ACC112 (cell line): Measurements from ENCODE around the gene L3MBTL2.
"Not testable (repeated sequence)": the region's sequence is repeated elsewhere in the genome, so short reads cannot be mapped to it uniquely, and the experiment has no call there.

Source experiments
- H2AFZ ChIP-seq: fragments of 200-600 bp; sonication (generic); one replicate; pipeline ENCODE4 v1.6.0; 2017; ENCODE audit warnings: antibody characterized with exemption, low read length; ENCODE audit not compliant: unreplicated experiment
- H3K27ac ChIP-seq: fragments of 200-600 bp; sonication (generic); 2 replicates; pipeline ENCODE4 v1.5.1; 2014; ENCODE audit warnings: low read depth, mild to moderate bottlenecking, antibody characterized with exemption, low read length, moderate library complexity
- H3K27me3 ChIP-seq: fragments of 200-600 bp; sonication (generic); 2 replicates; pipeline ENCODE4 v1.6.1; 2014; ENCODE audit warnings: mild to moderate bottlenecking, antibody characterized with exemption, low read length, moderate library complexity, mixed read lengths; ENCODE audit not compliant: insufficient read depth
- H3K36me3 ChIP-seq: fragments of 200-600 bp; sonication (generic); 2 replicates; pipeline ENCODE4 v1.6.1; 2016; ENCODE audit warnings: mild to moderate bottlenecking, antibody characterized with exemption, low read length, moderate library complexity, mixed read lengths; ENCODE audit not compliant: insufficient read depth
- H3K4me1 ChIP-seq: fragments of 200-600 bp; sonication (generic); one replicate; pipeline ENCODE4 v1.6.1; 2016; ENCODE audit warnings: low read length, mixed read lengths; ENCODE audit not compliant: insufficient read depth, unreplicated experiment, control insufficient read depth
- H3K4me3 ChIP-seq: fragments of 200-600 bp; sonication (generic); 2 replicates; pipeline ENCODE4 v1.5.1; 2014; ENCODE audit warnings: mild to moderate bottlenecking, low read depth, low read length
- H3K79me2 ChIP-seq: fragments of 200-600 bp; sonication (generic); one replicate; pipeline ENCODE4 v1.6.0; 2016; ENCODE audit warnings: low read length; ENCODE audit not compliant: control insufficient read depth, unreplicated experiment, insufficient read depth

L3MBTL2 gene

DNA sequence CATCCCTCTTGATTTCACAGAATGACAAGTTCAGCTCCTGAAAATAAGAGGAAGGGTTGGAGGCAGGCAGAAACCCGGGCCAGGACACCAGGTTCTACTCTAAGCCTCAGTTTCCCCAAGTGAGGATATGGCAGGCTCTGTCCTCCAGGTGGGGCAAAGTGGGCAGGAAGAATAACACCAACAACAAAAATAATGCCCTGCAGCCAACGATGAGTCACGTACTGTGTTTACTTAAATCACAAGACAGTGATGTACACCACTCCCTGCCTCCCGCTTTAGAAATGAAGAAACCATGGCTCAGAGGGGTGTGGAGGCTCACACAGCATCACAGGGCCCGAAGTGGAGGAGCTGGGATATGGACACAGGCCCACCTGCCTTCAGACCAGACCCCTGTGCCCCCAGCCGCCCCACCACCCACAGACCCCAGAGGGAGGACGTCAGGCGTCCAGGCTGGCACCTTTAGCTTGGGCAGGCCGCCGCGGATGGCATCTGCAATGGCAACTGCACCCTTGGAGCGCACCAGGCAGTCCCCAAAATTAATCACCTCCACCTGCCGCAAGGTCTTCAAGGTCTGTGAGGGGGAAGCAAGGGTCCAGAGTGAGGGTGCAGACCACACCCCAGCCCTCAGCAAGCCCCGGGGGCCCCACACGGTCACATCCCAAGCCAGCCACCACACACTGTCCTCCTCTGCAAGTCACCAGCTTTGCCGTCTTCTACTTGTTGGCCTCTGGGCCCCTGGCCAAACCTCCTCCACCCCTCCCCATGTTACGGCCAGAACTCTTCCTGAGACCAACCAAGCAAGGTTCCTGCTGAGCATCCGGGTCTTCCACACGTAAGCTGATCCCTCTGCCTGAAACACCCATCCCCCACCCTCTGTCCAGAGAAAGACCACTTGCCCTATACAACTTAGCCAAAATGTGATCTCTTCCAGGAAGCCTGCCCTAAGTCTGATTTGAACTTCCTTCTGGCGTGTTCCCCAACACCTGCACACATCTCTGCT, 51.4 kb downstream of the L3MBTL2 start:
- H3K36me3 ChIP-seq: 0 out of 2 replicates have a peak, but pooled peaks cover 7% of the 10 kb centered on the region
- H3K27me3 ChIP-seq: no peaks in the 10 kb centered on the region
- H3K4me3 ChIP-seq: no peak overlapping the region
- H2AFZ ChIP-seq: no peak overlapping the region
- H3K79me2 ChIP-seq: peaks cover 3% of the 10 kb centered on the region
- peaks cover 14% of the 10 kb centered on the region for H3K4me1 ChIP-seq
- H3K27ac ChIP-seq: peak overlapping the region; percentile 45; the same call in 1 of the 2 replicates

GRCh38 chr22:41257696-41258095, 52.6 kb downstream of the L3MBTL2 start:
- Histone ChIP-seq H3K36me3 (0 out of 2 replicates have a peak, but pooled peaks cover 8% of the 10 kb centered on the region), H3K27me3 (no peaks in the 10 kb centered on the region), H3K27ac (no peak overlapping the region), H3K4me3 (no peak overlapping the region), H3K79me2 (peaks cover 3% of the 10 kb centered on the region), H3K4me1 (peaks cover 14% of the 10 kb centered on the region), H2AFZ (no peak overlapping the region)

- H3K79me2 ChIP-seq, H3K27me3 ChIP-seq, H3K4me3 ChIP-seq, H2AFZ ChIP-seq, H3K27ac ChIP-seq, H3K36me3 ChIP-seq: not testable (repeated sequence)
- peaks cover 14% of the 10 kb centered on the region for H3K4me1 ChIP-seq
Observed at GRCh38 chr22:41259756-41260155, 54.6 kb downstream of the L3MBTL2 start.

DNA sequence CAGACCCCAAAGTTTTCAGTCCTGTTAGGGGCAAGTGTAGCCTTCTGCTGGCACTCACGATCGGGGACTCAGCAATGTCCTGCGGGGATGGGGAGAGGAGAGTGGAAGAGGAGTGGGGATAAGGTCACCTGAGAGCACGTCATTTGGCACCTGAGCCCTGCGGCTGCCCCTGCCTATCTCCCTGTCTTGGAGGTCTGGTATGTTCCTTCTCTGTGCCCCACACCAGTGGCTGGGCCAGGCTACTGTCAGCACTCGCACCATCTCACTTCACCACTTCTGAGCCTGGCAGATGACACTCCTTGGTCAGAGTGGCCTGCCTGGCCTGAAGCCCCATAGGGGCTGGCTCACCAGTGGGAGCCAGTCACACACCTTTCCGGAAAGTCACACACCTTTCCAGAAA, 55.8 kb downstream of the L3MBTL2 start:
- Histone ChIP-seq H3K4me1 (peaks cover 14% of the 10 kb centered on the region), H2AFZ (no peak overlapping the region), H3K4me3 (no peak overlapping the region), H3K27me3 (no peaks in the 10 kb centered on the region), H3K36me3 (0 out of 2 replicates have a peak, but pooled peaks cover 8% of the 10 kb centered on the region), H3K79me2 (peaks cover 3% of the 10 kb centered on the region), H3K27ac (no peak overlapping the region)

DNA sequence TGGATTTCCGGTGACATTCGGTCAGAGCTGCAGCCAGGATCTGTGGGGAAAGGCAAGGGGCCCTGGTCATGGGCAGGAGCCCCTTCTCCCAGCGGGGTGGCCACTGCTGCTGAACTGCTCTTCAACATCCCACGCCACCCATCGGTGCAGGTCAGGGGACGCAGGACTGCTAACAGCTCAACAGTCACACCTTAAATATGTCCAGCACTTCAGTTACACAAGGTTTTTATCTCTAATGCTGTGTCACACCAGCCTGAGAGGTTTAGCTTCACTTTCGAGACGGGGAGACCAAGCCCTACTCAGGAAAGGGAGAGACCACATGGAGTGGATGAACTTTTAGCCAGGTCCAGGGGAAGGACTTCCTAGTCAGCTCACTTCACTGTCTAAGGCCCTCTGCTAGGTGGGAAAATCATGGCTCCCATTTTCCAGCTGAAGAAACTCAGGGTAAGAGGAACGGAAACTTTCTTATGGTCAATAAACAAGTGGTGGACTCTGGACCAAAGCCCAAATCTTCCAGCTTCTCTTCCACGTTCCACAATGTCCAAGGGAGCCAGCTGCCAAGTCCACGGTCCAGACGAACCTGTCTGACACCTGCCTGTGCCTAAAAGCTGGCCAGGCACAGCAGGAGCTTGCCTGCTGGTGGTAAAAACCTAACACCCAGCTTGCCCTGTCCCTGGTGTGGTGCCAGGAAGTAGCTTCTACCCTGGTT, 56.6 kb downstream of the L3MBTL2 start:
- Histone ChIP-seq H3K4me1 (peaks cover 10% of the 10 kb centered on the region), H2AFZ (no peak overlapping the region), H3K27me3 (no peaks in the 10 kb centered on the region), H3K36me3 (0 out of 2 replicates have a peak, but pooled peaks cover 8% of the 10 kb centered on the region), H3K79me2 (peaks cover 3% of the 10 kb centered on the region), H3K4me3 (no peak overlapping the region), H3K27ac (no peak overlapping the region)

DNA sequence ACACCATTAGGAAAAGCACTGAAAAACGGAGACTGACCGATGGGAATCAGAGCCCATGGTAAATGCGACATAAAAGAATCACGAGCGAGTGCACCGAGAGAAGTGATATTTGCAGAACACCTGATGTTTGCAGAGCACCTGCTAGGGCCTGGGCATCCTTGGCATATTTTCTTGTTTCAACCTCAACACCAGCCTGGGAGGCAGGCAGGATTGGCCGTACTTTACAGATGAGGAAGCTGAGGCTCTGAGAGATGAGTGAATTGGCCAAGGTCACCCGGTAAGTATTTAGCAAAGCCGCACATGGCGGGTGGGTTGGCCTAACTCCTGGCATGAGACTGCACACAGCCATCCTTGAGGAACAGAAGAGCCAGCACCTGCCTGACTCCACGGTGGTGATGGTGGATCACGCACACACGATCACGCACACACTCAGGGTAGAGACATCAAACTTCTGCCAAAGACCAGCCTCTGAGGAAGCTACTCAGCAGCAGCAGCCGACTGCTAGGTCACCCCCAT, 57.2 kb downstream of the L3MBTL2 start:
- H3K4me1 ChIP-seq: peaks cover 4% of the 10 kb centered on the region
- H2AFZ ChIP-seq: no peak overlapping the region
- H3K27ac ChIP-seq: no peak overlapping the region
- no peaks in the 10 kb centered on the region for H3K27me3 ChIP-seq
- H3K36me3 ChIP-seq: peaks cover 9% of the 10 kb centered on the region; the same call in 1 of the 2 replicates
- H3K79me2 ChIP-seq: no peaks in the 10 kb centered on the region
- H3K4me3 ChIP-seq: no peak overlapping the region

DNA sequence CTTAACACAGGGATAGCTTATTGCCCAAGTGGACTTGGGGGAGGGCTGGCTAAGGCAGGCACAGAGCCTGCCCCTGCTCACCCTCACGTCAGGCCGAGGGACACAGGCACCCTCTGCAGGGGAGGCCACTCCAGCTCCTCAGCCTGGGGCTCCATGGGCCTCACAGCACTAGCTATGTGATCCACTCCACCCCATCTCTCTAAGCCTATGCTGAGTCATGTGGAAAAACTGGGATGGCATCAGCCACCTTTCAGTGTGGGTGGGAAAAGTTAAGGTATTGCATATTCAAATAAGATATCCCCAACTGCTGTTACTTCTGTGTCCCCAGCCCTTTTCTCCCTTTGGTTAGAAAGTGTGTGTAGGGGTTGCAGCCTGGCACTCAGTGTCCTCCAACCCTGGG, 58.6 kb downstream of the L3MBTL2 start:
- Histone ChIP-seq H3K36me3 (peaks cover 14% of the 10 kb centered on the region; the same call in 1 of the 2 replicates), H3K27ac (no peak overlapping the region), H3K4me3 (no peak overlapping the region), H3K4me1 (no peaks in the 10 kb centered on the region), H3K79me2 (no peaks in the 10 kb centered on the region), H3K27me3 (no peaks in the 10 kb centered on the region), H2AFZ (no peak overlapping the region)

- H3K27me3 ChIP-seq: no peaks in the 10 kb centered on the region
- no peaks in the 10 kb centered on the region for H3K4me1 ChIP-seq
- H2AFZ ChIP-seq: no peak overlapping the region
- peaks cover 17% of the 10 kb centered on the region; the same call in 1 of the 2 replicates for H3K36me3 ChIP-seq
- no peaks in the 10 kb centered on the region for H3K79me2 ChIP-seq
- H3K4me3 ChIP-seq: no peak overlapping the region
- H3K27ac ChIP-seq: no peak overlapping the region
Observed at GRCh38 chr22:41264408-41264941, 59.4 kb downstream of the L3MBTL2 start.

- no peaks in the 10 kb centered on the region for H3K27me3 ChIP-seq
- H3K27ac ChIP-seq: no peak overlapping the region
- no peaks in the 10 kb centered on the region for H3K79me2 ChIP-seq
- no peak overlapping the region for H2AFZ ChIP-seq
- peaks cover 9% of the 10 kb centered on the region; the same call in 1 of the 2 replicates for H3K36me3 ChIP-seq
- no peak overlapping the region for H3K4me3 ChIP-seq
- H3K4me1 ChIP-seq: no peaks in the 10 kb centered on the region
Observed at GRCh38 chr22:41267958-41268357, 62.8 kb downstream of the L3MBTL2 start.

DNA sequence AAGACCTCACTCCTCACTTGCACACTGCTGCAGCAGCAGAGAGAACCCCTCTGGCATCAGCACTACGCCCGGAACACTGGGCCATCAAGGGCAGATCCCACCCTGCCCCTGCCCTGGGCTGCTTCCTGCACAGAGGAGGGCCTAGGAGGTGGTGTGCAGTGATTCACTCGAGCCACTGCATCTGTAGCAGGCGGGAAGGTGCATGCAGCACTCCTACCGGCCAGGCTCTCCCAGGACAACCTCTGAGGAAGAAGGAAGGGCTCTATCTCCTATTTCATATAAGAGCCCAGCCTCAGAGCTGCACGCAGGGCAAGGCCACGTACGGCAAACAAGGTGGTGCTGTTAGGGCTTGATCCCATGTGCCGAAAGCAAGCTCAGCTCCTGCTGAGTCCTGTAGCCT, 66.7 kb downstream of the L3MBTL2 start:
- Histone ChIP-seq H3K79me2 (no peaks in the 10 kb centered on the region), H3K27me3 (no peaks in the 10 kb centered on the region), H3K36me3 (peaks cover 13% of the 10 kb centered on the region), H2AFZ (no peak overlapping the region), H3K4me3 (no peak overlapping the region), H3K27ac (no peak overlapping the region), H3K4me1 (no peaks in the 10 kb centered on the region)
